Stomach (tissue), 9 donors: ENCODE data around the gene GUCY1A1. TPM values are rescaled to one million over a fixed set of nuclear protein-coding genes. Genes with fewer than 3 reads are reported as not detected.

Source experiments
- DNase-seq, 2 donors: peaks; one replicate each; pipeline versions ENCODE4 v3.0.0 to v3.0.0-alpha.2; 2013 to 2019
- H3K27ac ChIP-seq, 5 donors: fragments of 200-600 bp in 4 of 5; sonication (generic) in 4 of 5; one replicate each; pipeline ENCODE4 v1.5.1; 2013 to 2019; ENCODE audit warnings: mild to moderate bottlenecking in 1 of 5, moderate library complexity in 1 of 5
- H3K27me3 ChIP-seq, 3 donors: fragments of 200-600 bp; sonication (generic); one replicate each; pipeline ENCODE4 v1.5.1; 2017 to 2019; ENCODE audit warnings: mixed run types in 1 of 3
- H3K36me3 ChIP-seq, 4 donors: fragments of 200-600 bp; sonication (generic); 1 replicate in 3 of 4; 2 replicates in 1 of 4; pipeline ENCODE4 v1.5.1; 2016 to 2019
- H3K4me1 ChIP-seq, 4 donors: fragments of 200-600 bp; sonication (generic); one replicate each; pipeline ENCODE4 v1.5.1; 2016 to 2019
- H3K4me3 ChIP-seq, 4 donors: fragments of 200-600 bp; sonication (generic) in 3 of 4; one replicate each; pipeline ENCODE4 v1.5.1; 2016 to 2019; ENCODE audit warnings: mild to moderate bottlenecking in 1 of 4
- H3K9me3 ChIP-seq, 4 donors: fragments of 200-600 bp; sonication (generic); one replicate each; pipeline ENCODE4 v1.5.1; 2016 to 2019
- EP300 ChIP-seq: sonication (generic); formaldehyde crosslinking; IDR thresholded peaks from one replicate; pipeline ENCODE4 v1.6.1; 2017; ENCODE audit warnings: antibody characterized with exemption
- POLR2A ChIP-seq, 4 donors: fragments of 450-650 bp; IDR thresholded peaks; one replicate each; pipeline ENCODE4 v1.6.1; 2016; ENCODE audit warnings: antibody characterized with exemption in 4 of 4, control low read depth in 2 of 4, mild to moderate bottlenecking in 1 of 4, moderate library complexity in 1 of 4
- POLR2AphosphoS5 ChIP-seq, 3 donors: sonication (generic); formaldehyde crosslinking; IDR thresholded peaks; one replicate each; pipeline ENCODE4 v1.6.1; 2016; ENCODE audit warnings: antibody characterized with exemption in 3 of 3
- WGBS, 5 donors: extraction: QIAGEN DNeasy Blood & Tissue Kit in 3 of 5; methylation state at CpG; one replicate each; pipeline versions ENCODE4 v1.1.5 to v1.1.7; 2013 to 2018; 5-methylcytosine and 5-hydroxymethylcytosine counted together
- intact Hi-C: fragments of 100-400 bp; cut with DNase I; formaldehyde crosslinking; loops from one replicate; pipeline ENCODE4 v1.15.1; 2023; ENCODE audit warnings: low total_unique reads
- polyA plus RNA-seq, 3 donors: library from polyadenylated mRNA; stranded (reverse); fragments of 200-250 nt; gene quantifications; one replicate each; pipeline ENCODE4 v1.2.3, GENCODE V29; 2013
- total RNA-seq, 5 donors: library from RNA; depleted of rRNA; stranded (reverse); fragments of >200 nt; gene quantifications; one replicate each; pipeline versions ENCODE4 v1.1.0 to v1.2.3, GENCODE V29; 2014 to 2016
- TF ChIP-seq, protein P1 (sequence below), 7 experiments: fragments of 450-650 bp in 4 of 7; fragments of 200-600 bp in 3 of 7; sonication (generic) in 3 of 7; IDR thresholded peaks; one replicate each; pipeline ENCODE4 v1.5.1; 2016 to 2019; ENCODE audit warnings: antibody characterized with exemption in 7 of 7, control low read depth in 2 of 7, mild to moderate bottlenecking in 1 of 7
- donor health status: healthy with polysubstance abuse.
- donor health status: Bipolar disorder and iron deficiency.
- donor health status: healthy.

The GUCY1A1 gene
- total and polyA plus RNA-seq, 8 donors: 4.1 to 49.1 (median 12.2) TPM

- H3K27ac ChIP-seq: no peak overlapping the region
- intact Hi-C loops: no loop called here
- TF ChIP-seq, protein P1, sequence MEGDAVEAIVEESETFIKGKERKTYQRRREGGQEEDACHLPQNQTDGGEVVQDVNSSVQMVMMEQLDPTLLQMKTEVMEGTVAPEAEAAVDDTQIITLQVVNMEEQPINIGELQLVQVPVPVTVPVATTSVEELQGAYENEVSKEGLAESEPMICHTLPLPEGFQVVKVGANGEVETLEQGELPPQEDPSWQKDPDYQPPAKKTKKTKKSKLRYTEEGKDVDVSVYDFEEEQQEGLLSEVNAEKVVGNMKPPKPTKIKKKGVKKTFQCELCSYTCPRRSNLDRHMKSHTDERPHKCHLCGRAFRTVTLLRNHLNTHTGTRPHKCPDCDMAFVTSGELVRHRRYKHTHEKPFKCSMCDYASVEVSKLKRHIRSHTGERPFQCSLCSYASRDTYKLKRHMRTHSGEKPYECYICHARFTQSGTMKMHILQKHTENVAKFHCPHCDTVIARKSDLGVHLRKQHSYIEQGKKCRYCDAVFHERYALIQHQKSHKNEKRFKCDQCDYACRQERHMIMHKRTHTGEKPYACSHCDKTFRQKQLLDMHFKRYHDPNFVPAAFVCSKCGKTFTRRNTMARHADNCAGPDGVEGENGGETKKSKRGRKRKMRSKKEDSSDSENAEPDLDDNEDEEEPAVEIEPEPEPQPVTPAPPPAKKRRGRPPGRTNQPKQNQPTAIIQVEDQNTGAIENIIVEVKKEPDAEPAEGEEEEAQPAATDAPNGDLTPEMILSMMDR (IDR thresholded peaks at IDR 0.05): no peak
- TF ChIP-seq EP300: no peak
- no peak for TF ChIP-seq POLR2A (IDR thresholded peaks at IDR 0.05)
- no peak for TF ChIP-seq POLR2AphosphoS5 (IDR thresholded peaks at IDR 0.05)
- H3K27me3 ChIP-seq: no peaks in the 10 kb centered on the region
- H3K4me1 ChIP-seq: no peaks in the 10 kb centered on the region
- H3K9me3 ChIP-seq: no peaks in the 10 kb centered on the region
- no peak overlapping the region for H3K4me3 ChIP-seq
- DNase-seq: no peak
- H3K36me3 ChIP-seq: no peaks in the 10 kb centered on the region
Observed at GRCh38 chr4:155620637-155621036, 46.0 kb upstream of the GUCY1A1 start.

- no peaks in the 10 kb centered on the region for H3K27me3 ChIP-seq
- H3K36me3 ChIP-seq: no peaks in the 10 kb centered on the region
- DNase-seq: no peak
- intact Hi-C loops: no loop called here
- H3K27ac ChIP-seq: no peak overlapping the region
- no peak overlapping the region for H3K4me3 ChIP-seq
- no peaks in the 10 kb centered on the region for H3K9me3 ChIP-seq
- peaks cover 0 to under 1% (median 0%) of the 10 kb centered on the region in 4 donors for H3K4me1 ChIP-seq
- TF ChIP-seq POLR2A (IDR thresholded peaks at IDR 0.05): no peak
- no peak for TF ChIP-seq POLR2AphosphoS5 (IDR thresholded peaks at IDR 0.05)
- TF ChIP-seq, protein P1 (IDR thresholded peaks at IDR 0.05): no peak
- no peak for TF ChIP-seq EP300
Observed at GRCh38 chr4:155624478-155624877, 42.2 kb upstream of the GUCY1A1 start.

GRCh38 chr4:155626561-155626960 is 40.1 kb upstream of the GUCY1A1 start:
- DNase-seq: no peak
- peaks cover 0 to 6% (median 3%) of the 10 kb centered on the region in 4 donors for H3K4me1 ChIP-seq
- no peaks in the 10 kb centered on the region for H3K36me3 ChIP-seq
- intact Hi-C loops: no loop called here
- TF ChIP-seq, protein P1 (IDR thresholded peaks at IDR 0.05): no peak
- TF ChIP-seq POLR2AphosphoS5 (IDR thresholded peaks at IDR 0.05): no peak
- TF ChIP-seq EP300: no peak
- no peak for TF ChIP-seq POLR2A (IDR thresholded peaks at IDR 0.05)
- H3K9me3 ChIP-seq: no peaks in the 10 kb centered on the region
- 73 to 91% (median 80%) methylated on average over 3 of the region's 3 CpGs for WGBS, 5 donors
- no peaks in the 10 kb centered on the region for H3K27me3 ChIP-seq
- H3K27ac ChIP-seq: no peak overlapping the region
- no peak overlapping the region for H3K4me3 ChIP-seq

DNA sequence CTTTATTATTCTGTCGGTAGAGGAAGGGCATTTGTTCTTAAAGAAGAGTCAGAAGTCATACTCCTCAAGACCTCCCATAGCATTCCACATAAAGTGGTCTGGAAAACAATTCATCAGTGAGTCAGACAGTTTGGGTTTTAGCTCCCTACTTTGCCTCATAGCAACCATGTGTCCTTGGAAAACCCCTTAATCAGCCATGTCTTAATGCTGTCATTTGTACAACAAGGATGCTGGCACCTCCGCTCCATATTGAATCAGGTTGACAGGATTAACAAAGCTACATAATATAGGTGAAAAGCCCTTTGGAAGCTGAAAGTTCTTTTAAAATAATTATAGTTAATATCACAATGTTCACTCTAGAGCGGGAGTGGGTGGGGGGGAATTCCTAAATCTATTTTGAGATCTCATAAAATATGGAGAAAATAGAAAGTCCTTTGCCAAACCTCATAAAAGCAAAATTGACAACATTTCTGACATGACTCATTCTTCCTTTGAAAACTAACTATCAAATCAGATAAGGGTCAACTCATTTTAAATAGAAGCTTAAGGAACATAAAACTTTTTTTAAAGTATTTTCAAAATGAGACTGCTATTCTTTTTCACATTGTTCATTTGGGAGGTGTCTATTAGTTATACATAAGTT is 37.3 kb upstream of the GUCY1A1 start:
- H3K4me1 ChIP-seq: peaks cover 0 to 9% (median 3%) of the 10 kb centered on the region in 4 donors
- H3K36me3 ChIP-seq: no peaks in the 10 kb centered on the region
- no peaks in the 10 kb centered on the region for H3K9me3 ChIP-seq
- peak in 1 of 2 donors; percentile 49 for DNase-seq
- H3K4me3 ChIP-seq: no peak overlapping the region
- intact Hi-C loops: no loop called here
- TF ChIP-seq, protein P1 (IDR thresholded peaks at IDR 0.05): no peak
- TF ChIP-seq EP300: no peak
- TF ChIP-seq POLR2AphosphoS5 (IDR thresholded peaks at IDR 0.05): no peak
- TF ChIP-seq POLR2A (IDR thresholded peaks at IDR 0.05): no peak
- H3K27ac ChIP-seq: peak overlapping the region in 2 of 5 donors; percentile 27 to 39
- no peaks in the 10 kb centered on the region for H3K27me3 ChIP-seq
- WGBS, 5 donors: 66 to 81% (median 73%) methylated on average over 3 of the region's 3 CpGs
